Measurements from ENCODE around the gene KIRREL1. TPM values are rescaled to one million over a fixed set of nuclear protein-coding genes. Genes with fewer than 3 reads are reported as not detected.

KIRREL1 gene
- total and polyA plus RNA-seq, 2 of the 13 experiments (the other 11 are each of a cell fraction or from before 2014, with no cell fraction given), result 0.02 to 0.03 TPM

- TF ChIP-seq, protein P1, sequence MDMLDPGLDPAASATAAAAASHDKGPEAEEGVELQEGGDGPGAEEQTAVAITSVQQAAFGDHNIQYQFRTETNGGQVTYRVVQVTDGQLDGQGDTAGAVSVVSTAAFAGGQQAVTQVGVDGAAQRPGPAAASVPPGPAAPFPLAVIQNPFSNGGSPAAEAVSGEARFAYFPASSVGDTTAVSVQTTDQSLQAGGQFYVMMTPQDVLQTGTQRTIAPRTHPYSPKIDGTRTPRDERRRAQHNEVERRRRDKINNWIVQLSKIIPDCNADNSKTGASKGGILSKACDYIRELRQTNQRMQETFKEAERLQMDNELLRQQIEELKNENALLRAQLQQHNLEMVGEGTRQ (IDR thresholded peaks at IDR 0.05; ENCODE audit: low read depth, low read length), result no peak
- TF ChIP-seq, protein P1 (CRISPR knock-in tag; IDR thresholded peaks at IDR 0.05; ENCODE audit: borderline replicate concordance), result no peak
- TF ChIP-seq ZNF383 (CRISPR knock-in tag; IDR thresholded peaks at IDR 0.05; ENCODE audit: borderline replicate concordance), result no peak
- no peak for TF ChIP-seq IKZF1 (IDR thresholded peaks at IDR 0.05)
- no peak for TF ChIP-seq ZBTB7B (CRISPR knock-in tag; IDR thresholded peaks at IDR 0.05)
- no peak for TF ChIP-seq ZNF713 (CRISPR knock-in tag; IDR thresholded peaks at IDR 0.05)
Observed at GRCh38 chr1:157988002-157988401, 5.4 kb upstream of the KIRREL1 start (continued).

DNA sequence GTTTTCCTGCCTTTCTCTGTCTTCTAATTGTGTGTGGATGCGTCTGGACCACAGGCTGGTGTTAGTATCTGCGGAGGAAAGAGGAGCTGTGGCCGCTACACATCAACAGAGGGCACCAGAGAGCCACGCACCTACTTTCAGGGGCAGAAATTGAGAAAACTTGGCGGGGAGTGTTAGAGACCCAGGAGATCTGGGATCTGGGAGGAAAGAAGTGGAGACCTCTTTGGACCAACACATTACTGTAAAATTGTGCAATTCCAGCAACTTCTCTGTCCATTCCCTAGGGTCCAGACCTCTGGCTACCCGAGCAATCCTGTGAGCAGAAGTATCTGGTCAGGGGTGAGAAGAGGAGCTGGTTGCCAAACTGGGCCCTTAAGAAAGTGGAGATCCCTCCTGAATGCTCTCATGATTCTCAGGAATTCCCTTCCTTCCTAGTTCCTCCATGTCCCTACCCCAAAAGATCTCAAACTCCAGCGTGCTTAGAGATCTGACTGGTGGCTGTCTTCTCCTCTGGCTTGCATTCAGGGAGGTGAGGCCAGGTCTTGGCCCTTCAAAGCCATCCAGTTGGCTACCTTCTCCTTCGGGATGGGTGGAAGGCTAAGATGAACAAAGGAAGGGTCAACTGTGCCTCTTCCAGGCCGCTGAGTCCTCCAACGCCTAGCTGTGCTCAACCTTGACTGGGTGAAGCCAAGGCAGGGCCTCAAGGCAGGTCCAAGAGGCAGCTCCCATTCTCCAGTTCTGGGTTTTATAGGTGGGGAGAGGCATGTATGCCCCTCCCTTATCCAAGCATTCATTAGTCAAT lies 1.2 kb upstream of the KIRREL1 start:
- Histone ChIP-seq H3K4me1 (ENCODE audit: insufficient read depth, low read length) (no peaks in the 10 kb centered on the region), H4K20me1 (ENCODE audit: insufficient read depth, low read length) (no peaks in the 10 kb centered on the region), H3K27ac (ENCODE audit: extremely low read length, insufficient read depth, low read length) (no peak overlapping the region), H3K79me2 (ENCODE audit: insufficient read depth, low read length) (no peaks in the 10 kb centered on the region), H3K9me3 (ENCODE audit: low read length) (no peaks in the 10 kb centered on the region), H3K36me3 (replicated peaks in 1 of 2; ENCODE audit: control insufficient read depth in 1 of 2, insufficient read depth in 2 of 2, low read length in 2 of 2) (no peaks in the 10 kb centered on the region), H3K9ac (ENCODE audit: insufficient read depth, low read depth, low read length) (no peak overlapping the region), H3K27me3 (ENCODE audit: control insufficient read depth in 1 of 2, insufficient read depth in 2 of 2, low read length in 2 of 2) (peaks cover 0 to 19% of the 10 kb centered on the region in 2 experiments; a peak in 2 of 5 replicates), H3K4me2 (ENCODE audit: low read depth, low read length) (no peak overlapping the region), H3K4me3 (replicated peaks in 1 of 3; ENCODE audit: insufficient read depth in 1 of 3, low read depth in 2 of 3, low read length in 3 of 3) (no peak overlapping the region), H2AFZ (ENCODE audit: low read length) (no peak overlapping the region)
- WGBS (ENCODE audit: low lambda C conversion rate), result 7% methylated on average over 8 of the region's 10 CpGs
- BruUV-seq (replicated peaks), result no TSS peak
- in situ Hi-C loops (cut with HindIII; ENCODE audit: extremely low pct_ligation_motif_present, low pct_unique_long_range_greater_than_20kb), result loop anchor here (10.0 kb wide), 1 partner anchor 93 kb away; no protein-coding TSS in a partner anchor
- POLR2A ChIA-PET, result no interaction called here
- DNase-seq (ENCODE audit: low spot score) (peak; percentile 13), ATAC-seq (peak; percentile 83), FAIRE-seq (no peak)
- intact Hi-C loops (cut with micrococcal nuclease; ENCODE audit: unreplicated experiment), result loop anchor here (1.0 to 2.0 kb wide), 3 partner anchors 45 to 129 kb away; no protein-coding TSS in a partner anchor
- CTCF ChIA-PET (ENCODE audit: low intra/inter-chr PET ratio, low total read pairs), result interaction anchor here (1.6 to 3.6 kb wide), 4 partner anchors 44 to 133 kb away, joined by 13 to 25 read pairs (median 16); no protein-coding TSS in a partner anchor
- TF ChIP-seq ZNF552 (CRISPR knock-in tag; IDR thresholded peaks at IDR 0.05; ENCODE audit: borderline replicate concordance) (no peak), ZMAT3 (CRISPR knock-in tag; conservative IDR thresholded peaks at IDR 0.05) (no peak), PLSCR1 (CRISPR knock-in tag; IDR thresholded peaks at IDR 0.05; ENCODE audit: borderline replicate concordance) (no peak), EZH2 (conservative IDR thresholded peaks at IDR 0.05; ENCODE audit: low read depth, low read length) (no peak), DNMT1 (CRISPR knock-in tag; IDR thresholded peaks at IDR 0.05) (no peak), CTCF (CRISPR knock-in tag; IDR thresholded peaks at IDR 0.05) (peak; percentile 83), TGIF2 (CRISPR knock-in tag; IDR thresholded peaks at IDR 0.05) (no peak), PAWR (CRISPR knock-in tag; IDR thresholded peaks at IDR 0.05; ENCODE audit: borderline replicate concordance) (no peak), FOXM1 (CRISPR knock-in tag; IDR thresholded peaks at IDR 0.05) (no peak), SMC3 (IDR thresholded peaks at IDR 0.05; ENCODE audit: low read length) (peak; percentile 66), ZNF629 (CRISPR knock-in tag; conservative IDR thresholded peaks at IDR 0.05) (no peak), PAX8 (CRISPR knock-in tag; IDR thresholded peaks at IDR 0.05; ENCODE audit: borderline replicate concordance) (no peak), TRIM24 (CRISPR knock-in tag; IDR thresholded peaks at IDR 0.05) (no peak), RXRB (CRISPR knock-in tag; IDR thresholded peaks at IDR 0.05; ENCODE audit: borderline replicate concordance) (no peak)

All from HepG2 (cell line).